NCI-H345 treated with DMSO at 0.1 percent for 48 hours (cell line): ENCODE data around the gene PREX1.
"Not testable (repeated sequence)": the region's sequence is repeated elsewhere in the genome, so short reads cannot be mapped to it uniquely, and the experiment has no call there.

Experiments used
- DNase-seq: peaks from one replicate; lab custom pipeline; 2025; ENCODE audit not compliant: unreplicated experiment; lab: John Stamatoyannopoulos, UW

PREX1 gene, protein sequence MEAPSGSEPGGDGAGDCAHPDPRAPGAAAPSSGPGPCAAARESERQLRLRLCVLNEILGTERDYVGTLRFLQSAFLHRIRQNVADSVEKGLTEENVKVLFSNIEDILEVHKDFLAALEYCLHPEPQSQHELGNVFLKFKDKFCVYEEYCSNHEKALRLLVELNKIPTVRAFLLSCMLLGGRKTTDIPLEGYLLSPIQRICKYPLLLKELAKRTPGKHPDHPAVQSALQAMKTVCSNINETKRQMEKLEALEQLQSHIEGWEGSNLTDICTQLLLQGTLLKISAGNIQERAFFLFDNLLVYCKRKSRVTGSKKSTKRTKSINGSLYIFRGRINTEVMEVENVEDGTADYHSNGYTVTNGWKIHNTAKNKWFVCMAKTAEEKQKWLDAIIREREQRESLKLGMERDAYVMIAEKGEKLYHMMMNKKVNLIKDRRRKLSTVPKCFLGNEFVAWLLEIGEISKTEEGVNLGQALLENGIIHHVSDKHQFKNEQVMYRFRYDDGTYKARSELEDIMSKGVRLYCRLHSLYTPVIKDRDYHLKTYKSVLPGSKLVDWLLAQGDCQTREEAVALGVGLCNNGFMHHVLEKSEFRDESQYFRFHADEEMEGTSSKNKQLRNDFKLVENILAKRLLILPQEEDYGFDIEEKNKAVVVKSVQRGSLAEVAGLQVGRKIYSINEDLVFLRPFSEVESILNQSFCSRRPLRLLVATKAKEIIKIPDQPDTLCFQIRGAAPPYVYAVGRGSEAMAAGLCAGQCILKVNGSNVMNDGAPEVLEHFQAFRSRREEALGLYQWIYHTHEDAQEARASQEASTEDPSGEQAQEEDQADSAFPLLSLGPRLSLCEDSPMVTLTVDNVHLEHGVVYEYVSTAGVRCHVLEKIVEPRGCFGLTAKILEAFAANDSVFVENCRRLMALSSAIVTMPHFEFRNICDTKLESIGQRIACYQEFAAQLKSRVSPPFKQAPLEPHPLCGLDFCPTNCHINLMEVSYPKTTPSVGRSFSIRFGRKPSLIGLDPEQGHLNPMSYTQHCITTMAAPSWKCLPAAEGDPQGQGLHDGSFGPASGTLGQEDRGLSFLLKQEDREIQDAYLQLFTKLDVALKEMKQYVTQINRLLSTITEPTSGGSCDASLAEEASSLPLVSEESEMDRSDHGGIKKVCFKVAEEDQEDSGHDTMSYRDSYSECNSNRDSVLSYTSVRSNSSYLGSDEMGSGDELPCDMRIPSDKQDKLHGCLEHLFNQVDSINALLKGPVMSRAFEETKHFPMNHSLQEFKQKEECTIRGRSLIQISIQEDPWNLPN (N-terminal part only)

GRCh38 chr20:48827855-48828733 is at the start of gene PREX1:
PREX1 (minus strand) TSS chr20:48827999; CDS start chr20:48827860, 139 bp downstream.
- DNase-seq, result no peak

DNA sequence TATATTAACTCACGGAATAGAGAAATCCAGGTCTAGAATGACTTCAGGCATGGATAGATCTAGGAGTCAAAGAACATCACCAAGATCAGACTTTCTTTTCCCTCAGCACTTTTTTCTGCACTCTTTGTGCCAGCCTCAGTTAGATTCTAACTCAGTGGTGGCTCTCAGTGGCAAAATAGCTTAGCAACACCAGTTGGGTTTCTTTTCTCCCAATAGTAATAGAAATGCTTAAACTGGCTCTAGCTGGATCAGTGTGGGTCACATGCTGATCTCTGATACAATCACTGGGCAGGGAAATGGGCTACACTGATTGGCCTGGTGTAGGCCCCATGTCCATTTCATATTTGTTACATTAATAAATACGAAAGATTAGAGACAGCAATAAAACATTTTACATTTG is 49.5 kb upstream of the PREX1 start:
- DNase-seq, result no peak

GRCh38 chr20:48875914-48876240 is 48.1 kb upstream of the PREX1 start:
- DNase-seq, result no peak

- DNase-seq, result no peak
Observed at GRCh38 chr20:48875233-48875913, 47.6 kb upstream of the PREX1 start.

DNA sequence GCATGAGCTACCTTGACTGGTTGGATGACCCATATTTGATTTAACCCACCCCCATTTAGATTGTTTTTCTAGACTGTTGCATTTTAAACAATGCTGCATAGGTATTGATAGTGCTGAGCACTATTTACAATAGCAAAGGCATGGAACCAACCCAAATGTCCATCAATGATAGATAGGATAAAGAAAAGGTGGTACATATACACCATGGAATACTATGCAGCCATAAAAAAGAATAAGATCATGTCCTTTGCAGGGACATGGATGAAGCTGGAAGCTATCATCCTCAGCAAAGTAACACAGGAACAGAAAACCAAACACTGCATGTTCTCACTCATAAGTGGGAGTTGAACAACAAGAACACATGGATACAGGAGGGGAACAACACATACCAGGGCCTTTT is 41.6 kb upstream of the PREX1 start:
- DNase-seq, result not testable (repeated sequence)

DNA sequence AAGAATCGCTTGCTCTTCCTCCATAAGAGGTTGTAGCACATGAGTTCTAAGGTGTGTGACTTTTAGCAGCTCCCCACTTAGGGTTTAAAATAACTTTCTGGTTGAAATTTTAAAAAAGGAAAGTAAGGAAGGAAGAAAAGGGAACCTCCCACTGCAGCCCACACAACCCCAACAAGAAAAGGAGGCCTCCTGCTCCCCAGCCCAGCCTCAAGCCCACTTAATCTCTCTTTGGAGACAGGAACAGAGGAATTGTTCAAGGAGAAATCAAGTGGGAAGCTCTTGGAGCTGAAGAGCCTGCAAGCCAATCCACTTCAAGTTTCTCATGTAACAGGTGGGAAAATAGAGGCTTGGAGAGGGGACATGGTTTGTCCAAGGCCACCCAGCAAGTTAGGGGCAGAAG is 39.1 kb upstream of the PREX1 start:
- DNase-seq, result no peak

DNA sequence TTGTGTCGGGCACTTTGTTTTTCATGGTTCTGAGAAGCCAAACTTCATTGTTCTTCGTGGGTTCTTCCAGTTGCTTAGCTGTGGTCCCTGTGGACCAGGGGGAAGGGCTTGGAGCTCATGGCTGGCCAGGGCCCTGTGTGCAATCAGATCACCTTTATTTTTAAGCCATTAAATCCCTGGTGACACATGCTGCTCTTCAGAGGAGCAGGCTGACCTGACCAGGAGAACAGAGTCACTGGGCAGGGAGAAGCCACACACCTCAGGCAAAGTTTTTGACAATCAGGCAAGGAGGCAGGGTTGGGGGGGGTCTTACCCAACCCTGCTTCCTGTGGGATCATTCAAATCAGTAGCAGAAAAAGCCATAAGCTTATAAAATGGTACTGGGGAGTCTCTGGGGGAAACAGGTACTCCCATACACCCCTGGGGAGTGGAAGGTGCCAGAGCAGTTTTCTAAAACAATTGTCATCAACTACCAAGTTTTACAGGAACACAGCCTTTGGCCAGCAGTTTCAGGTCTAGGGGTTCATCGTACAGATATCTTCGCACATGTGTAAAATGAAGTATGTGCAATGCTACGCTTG is 37.0 kb upstream of the PREX1 start:
- no peak for DNase-seq

GRCh38 chr20:48864254-48864653 is 36.5 kb upstream of the PREX1 start:
- no peak for DNase-seq

DNA sequence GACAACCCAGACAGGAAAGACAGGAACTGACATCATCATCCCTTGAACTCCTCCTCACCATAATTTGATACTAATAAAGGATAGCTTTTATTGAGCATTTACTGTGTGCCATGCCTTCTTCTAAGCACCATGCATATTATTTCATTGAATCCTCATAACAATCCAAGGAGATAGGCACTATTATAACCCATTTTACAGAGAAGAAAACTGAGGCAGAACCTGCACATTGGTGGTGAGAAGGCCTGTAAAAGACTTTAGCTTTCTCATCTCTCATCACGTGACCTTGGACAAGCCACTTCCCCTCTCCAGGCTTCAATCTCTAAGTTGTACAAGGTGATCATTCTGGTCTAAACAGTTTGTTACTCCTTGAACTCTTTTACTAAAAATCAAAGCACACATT is 34.5 kb upstream of the PREX1 start:
- DNase-seq, result no peak

- DNase-seq, result no peak
Observed at GRCh38 chr20:48861444-48861843, 33.6 kb upstream of the PREX1 start.

DNA sequence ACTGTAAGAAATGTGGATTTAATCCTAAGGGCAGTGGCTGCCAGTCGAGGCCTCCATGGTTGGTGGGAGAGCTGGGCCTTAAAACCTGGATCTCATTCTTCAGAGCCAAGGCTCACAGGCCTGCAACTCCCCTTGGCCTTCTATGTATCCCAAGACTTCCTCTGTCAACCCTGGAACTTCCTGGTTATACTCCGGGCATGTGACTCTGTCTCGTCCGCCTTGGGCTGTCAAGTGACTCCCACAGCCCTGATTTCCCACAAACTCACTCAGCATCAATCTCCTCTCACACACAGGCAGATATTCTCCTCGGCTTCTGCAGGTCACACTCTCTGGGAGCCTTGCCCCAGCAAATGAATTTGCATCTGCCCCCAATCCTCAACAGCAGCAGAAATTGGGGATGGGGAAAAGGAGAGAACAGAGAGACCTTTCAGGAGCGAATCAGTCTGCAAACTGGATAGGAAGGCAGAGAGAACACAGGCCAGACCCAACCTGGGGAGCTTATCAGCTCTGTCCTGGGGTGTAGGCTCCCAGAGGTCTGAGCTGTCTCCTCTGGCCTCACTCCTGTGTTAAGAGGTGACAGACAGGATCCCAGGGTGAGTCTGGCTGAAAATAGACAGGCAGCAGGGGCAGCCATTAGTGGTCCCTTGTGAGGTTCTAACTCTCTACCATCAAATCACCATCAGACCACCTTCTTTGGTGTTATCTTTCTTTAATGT is 30.4 kb upstream of the PREX1 start:
- DNase-seq, result no peak

DNA sequence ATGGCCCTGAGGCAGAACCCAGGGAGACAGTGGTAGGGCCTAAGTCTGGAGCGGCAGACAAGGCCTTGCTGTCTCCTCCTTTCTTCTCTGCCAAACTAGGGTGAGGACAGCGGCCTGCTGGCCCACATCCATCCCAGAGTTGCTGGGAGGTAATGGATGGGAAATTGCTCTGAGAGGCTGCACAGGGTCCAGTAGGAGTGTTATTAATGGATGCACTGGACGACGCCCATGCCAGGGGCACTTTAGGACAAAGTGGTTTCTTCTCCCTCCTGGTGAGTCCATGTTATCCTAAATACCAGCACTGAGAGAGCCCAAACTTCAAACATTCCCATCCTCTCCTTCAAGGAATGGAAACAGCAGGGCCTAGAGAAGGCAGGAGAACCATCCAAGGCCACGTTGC is 28.3 kb upstream of the PREX1 start:
- no peak for DNase-seq

GRCh38 chr20:48855046-48855445 is 27.2 kb upstream of the PREX1 start:
- DNase-seq, result no peak

GRCh38 chr20:48852609-48853008 is 24.8 kb upstream of the PREX1 start:
- DNase-seq, result no peak

GRCh38 chr20:48851579-48851978 is 23.8 kb upstream of the PREX1 start:
- DNase-seq, result no peak

GRCh38 chr20:48850977-48851299 is 23.1 kb upstream of the PREX1 start:
- no peak for DNase-seq

- peak; percentile 78 for DNase-seq
Observed at GRCh38 chr20:48850257-48850976, 22.6 kb upstream of the PREX1 start.

GRCh38 chr20:48849779-48850178 is 22.0 kb upstream of the PREX1 start:
- DNase-seq, result no peak
